HCT116 (cell line): ENCODE results near the gene PKIB.

ENCODE experiments used
- CTCF ChIP-seq, 3 experiments: fragments of 200-600 bp in 1 of 3; sonication (generic) in 1 of 3; IDR thresholded peaks in 2 of 3; conservative IDR thresholded peaks in 1 of 3; 2 replicates each; pipeline ENCODE4 v1.5.1; 2012 to 2017; ENCODE audit warnings: low read depth in 2 of 3, low read length in 2 of 3, antibody characterized with exemption in 1 of 3, borderline replicate concordance in 1 of 3, control low read depth in 1 of 3, mild to moderate bottlenecking in 1 of 3, mixed read lengths in 1 of 3, mixed run types in 1 of 3, moderate library complexity in 1 of 3; ENCODE audit not compliant: insufficient read depth in 1 of 3
- EZH2 ChIP-seq: fragments of 200-600 bp; sonication (generic); IDR thresholded peaks from 2 replicates; pipeline ENCODE4 v1.6.1; 2017; ENCODE audit warnings: antibody characterized with exemption, mixed run types
- JUND ChIP-seq: IDR thresholded peaks from 2 replicates; pipeline ENCODE4 v1.6.1; 2012
- MAX ChIP-seq: IDR thresholded peaks from 2 replicates; pipeline ENCODE4 v1.6.1; 2012
- POLR2A ChIP-seq: IDR thresholded peaks from 2 replicates; pipeline ENCODE4 v1.7.0; 2011; ENCODE audit warnings: borderline replicate concordance; ENCODE audit not compliant: insufficient read depth, insufficient read length; ENCODE audit errors: extremely low read depth
- POLR2AphosphoS5 ChIP-seq: IDR thresholded peaks from 2 replicates; pipeline ENCODE4 v1.6.1; 2011; ENCODE audit warnings: mild to moderate bottlenecking, low read depth, low read length, moderate library complexity
- RAD21 ChIP-seq: IDR thresholded peaks from 2 replicates; pipeline ENCODE4 v1.6.1; 2012; ENCODE audit warnings: low read depth, mild to moderate bottlenecking
- REST ChIP-seq: IDR thresholded peaks from 2 replicates; pipeline ENCODE4 v1.6.1; 2012; ENCODE audit warnings: low read depth
- TCF7L2 ChIP-seq: IDR thresholded peaks from 2 replicates; pipeline ENCODE4 v1.7.0; 2011; ENCODE audit warnings: borderline replicate concordance, inconsistent platforms; ENCODE audit not compliant: insufficient read depth, insufficient read length; ENCODE audit errors: extremely low read depth

GRCh38 chr6:122694075-122694474, 83.9 kb downstream of the PKIB start:
- no peak for TF ChIP-seq CTCF (IDR thresholded peaks at IDR 0.05 in 2 of 3, conservative IDR thresholded peaks at IDR 0.05 in 1 of 3; ENCODE audit: borderline replicate concordance in 1 of 3, insufficient read depth in 1 of 3, low read depth in 2 of 3, low read length in 2 of 3)
- TF ChIP-seq POLR2AphosphoS5, result no peak
- TF ChIP-seq JUND, result no peak
- TF ChIP-seq POLR2A, result no peak
- no peak for TF ChIP-seq EZH2
- no peak for TF ChIP-seq RAD21
- TF ChIP-seq TCF7L2, result no peak
- no peak for TF ChIP-seq MAX
- TF ChIP-seq REST, result no peak
